GM18517 (cell line): Measurements from ENCODE around the gene PBX1.

ENCODE experiments used
- ATAC-seq: cut with Tn5 transposase; IDR thresholded peaks from one replicate; pipeline ENCODE4 v1.9.1; 2021; ENCODE audit warnings: mild to moderate bottlenecking, moderate library complexity; ENCODE audit not compliant: unreplicated experiment

PBX1 gene

DNA sequence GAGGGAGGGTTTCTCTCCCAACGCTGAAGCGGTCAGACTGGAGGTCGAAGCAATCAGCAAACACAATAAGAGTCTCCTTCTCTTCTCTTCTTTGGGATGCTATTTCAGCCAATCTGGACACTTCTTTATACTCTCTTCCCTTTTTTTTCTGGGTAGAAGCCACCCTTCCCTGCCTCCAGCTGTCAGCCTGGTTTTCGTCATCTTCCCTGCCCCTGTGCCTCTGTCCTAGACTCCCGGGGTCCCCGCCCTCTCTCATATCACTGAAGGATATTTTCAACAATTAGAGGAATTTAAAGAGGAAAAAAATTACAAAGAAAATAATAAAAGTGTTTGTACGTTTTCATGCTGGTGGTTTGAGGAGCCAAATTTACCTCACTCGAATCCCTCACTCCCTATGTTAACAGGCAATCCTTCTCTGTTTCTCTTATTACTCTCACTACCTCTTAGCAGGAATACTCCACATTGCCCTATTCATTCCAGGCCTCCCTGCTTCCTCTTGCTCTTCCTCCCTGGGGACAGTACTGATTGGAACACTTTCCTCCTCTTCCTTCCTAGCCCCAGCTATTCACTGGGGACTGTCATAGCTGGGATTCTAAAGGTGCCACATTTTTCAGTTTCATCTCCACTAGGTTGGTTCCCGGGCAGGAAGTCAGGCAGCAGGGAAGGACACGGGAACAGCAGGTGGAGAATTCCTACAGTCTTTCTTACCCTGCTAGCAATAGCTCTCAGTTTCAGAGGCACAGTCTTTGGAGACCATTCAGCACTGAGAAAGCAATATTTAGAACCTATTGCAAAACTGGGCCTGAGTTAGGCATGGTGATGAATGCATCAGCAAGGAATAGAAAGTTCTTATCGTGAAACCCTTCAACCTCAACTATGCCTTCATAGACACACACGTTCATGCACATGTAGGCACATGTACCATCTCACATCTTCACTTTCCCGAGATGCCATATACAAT is 288.0 kb downstream of the PBX1 start:
- ATAC-seq = no peak

DNA sequence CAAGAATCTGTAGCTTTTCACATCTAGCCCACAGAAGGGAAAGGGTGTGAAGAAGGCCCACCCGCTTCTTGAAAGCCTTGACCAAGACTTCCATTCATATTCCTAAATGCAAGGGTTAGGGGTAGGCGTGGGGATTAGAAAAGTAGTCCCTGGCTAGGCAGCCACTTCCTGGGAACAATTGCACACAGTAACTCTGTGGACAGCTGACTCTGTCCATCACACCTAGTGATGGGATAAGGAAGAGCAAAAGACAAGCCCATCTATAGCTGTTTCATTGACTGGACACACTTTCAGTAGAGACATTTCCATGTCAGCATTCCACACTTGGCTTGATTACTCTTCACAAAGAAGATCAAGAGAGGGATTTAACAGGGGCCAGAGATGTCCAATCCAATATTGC is 294.2 kb downstream of the PBX1 start:
- no peak for ATAC-seq

- ATAC-seq = no peak
Measured at GRCh38 chr1:164855716-164856329, 296.8 kb downstream of the PBX1 start.

GRCh38 chr1:164856381-164856780 is 297.4 kb downstream of the PBX1 start:
- no peak for ATAC-seq

DNA sequence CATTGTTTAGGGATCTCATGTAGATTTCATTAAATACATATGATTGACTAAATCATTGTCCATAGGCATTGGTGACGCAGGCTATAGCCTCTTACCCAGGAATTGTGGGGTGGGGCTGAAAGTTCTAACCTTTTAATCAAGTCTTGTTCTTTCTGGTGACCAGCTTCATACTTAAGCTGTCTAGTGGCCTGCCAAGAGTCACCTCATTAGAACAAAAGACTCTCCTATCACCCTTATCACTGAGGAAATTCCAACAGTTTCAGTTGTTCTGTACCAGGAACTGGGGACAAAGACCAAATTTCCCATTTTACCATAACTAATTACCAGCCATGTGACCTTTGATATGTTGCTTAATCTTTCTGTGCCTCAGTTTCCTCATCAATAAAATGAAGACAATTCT is 298.5 kb downstream of the PBX1 start:
- no peak for ATAC-seq

GRCh38 chr1:164858096-164858632 is 299.2 kb downstream of the PBX1 start:
- no peak for ATAC-seq

DNA sequence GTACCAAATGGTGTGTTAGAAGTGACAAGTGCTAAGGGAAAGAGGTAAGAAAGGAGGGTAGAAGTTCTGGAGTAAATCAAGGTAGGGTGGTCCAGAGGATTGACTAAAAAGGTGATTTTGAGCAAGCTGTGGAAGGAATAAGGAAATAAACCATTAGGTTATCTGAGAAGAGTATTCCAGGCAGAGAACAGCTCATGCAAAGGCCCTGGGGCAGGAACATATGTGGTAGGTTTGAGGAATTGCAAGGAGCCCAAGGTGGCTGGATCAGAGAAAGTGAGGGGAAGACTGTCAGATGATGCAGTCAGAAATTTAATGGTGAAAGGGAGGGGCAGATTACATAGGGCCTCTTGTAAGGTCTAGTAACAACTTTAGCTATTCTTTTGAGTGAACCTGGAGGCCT is 302.6 kb downstream of the PBX1 start:
- no peak for ATAC-seq

- no peak for ATAC-seq
Measured at GRCh38 chr1:164863056-164863455, 304.1 kb downstream of the PBX1 start.

DNA sequence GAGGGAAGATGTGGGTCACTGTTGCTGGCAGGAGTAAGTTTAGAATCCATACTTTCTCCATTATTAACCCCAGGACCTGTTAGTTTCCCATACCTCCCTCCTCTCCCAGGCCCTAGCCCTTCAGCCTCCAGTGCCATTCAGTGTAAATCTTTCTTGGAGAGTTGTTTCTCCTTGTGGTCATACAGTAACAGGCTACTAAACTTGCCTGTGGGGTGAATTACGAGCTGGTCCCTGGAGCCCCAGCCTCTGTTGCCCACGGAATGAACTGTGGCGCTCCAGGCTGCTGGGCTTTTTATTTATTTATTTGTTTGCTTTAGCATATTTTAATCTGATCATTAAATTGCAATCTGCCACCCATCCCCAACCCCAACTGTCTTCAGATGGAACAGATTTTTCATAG is 305.2 kb downstream of the PBX1 start:
- ATAC-seq = no peak

DNA sequence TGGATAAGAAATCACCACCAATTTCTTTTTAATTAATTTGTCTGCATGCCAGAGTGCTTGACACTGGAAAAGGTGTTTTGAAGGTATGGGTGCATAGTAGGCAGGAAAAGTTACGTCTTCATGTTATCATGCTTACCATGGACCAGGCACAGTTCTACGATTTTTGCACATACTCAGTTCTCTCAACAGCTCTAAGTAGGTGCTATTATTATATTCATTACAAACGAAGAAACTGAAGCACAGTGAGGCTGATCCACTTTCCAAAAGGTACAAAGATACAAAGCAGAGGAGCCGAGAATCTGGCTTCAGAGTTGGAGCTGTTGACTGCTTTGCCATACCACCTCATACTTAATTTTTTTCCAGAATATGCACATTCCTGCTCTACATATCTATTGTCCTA is 306.4 kb downstream of the PBX1 start:
- ATAC-seq = no peak

GRCh38 chr1:164867590-164867989 is 308.6 kb downstream of the PBX1 start:
- ATAC-seq = no peak

DNA sequence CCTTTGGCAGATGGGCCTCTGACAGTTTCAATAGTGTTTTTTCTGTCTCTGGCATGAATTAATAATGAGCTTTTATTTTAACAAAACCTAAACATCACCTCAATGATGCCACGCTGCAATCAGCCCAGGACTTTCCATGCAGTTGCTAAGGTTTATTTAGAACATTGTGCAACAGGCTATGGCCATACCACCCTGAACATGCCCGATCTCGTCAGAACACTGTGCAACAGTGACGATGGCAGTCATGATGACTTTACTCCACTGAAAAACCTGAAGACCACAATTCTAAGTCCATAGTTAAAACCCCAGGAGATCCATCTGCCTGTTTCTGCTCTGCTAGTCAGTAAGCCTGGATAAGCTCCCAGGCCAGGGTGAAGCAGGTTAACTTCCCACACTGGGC is 310.0 kb downstream of the PBX1 start:
- no peak for ATAC-seq

DNA sequence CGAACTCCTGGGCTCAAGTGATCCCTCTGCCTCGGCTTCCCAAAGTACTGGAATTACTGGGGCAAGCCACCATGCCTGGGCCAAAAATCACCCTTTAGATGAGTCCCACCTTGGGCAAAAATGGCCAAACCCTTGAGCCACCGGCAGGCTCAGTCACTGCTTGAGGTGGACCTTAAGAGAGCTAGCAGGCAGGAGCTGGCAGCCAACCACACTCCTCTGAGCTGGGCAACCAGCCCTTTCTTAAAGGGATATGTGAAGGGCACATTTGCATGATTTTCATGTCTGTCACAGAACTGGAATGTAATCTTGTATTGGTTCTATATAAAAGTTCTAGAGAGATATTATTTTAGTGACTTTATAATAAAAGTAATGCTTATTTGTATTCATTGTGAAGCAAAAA is 316.5 kb downstream of the PBX1 start:
- ATAC-seq = no peak

DNA sequence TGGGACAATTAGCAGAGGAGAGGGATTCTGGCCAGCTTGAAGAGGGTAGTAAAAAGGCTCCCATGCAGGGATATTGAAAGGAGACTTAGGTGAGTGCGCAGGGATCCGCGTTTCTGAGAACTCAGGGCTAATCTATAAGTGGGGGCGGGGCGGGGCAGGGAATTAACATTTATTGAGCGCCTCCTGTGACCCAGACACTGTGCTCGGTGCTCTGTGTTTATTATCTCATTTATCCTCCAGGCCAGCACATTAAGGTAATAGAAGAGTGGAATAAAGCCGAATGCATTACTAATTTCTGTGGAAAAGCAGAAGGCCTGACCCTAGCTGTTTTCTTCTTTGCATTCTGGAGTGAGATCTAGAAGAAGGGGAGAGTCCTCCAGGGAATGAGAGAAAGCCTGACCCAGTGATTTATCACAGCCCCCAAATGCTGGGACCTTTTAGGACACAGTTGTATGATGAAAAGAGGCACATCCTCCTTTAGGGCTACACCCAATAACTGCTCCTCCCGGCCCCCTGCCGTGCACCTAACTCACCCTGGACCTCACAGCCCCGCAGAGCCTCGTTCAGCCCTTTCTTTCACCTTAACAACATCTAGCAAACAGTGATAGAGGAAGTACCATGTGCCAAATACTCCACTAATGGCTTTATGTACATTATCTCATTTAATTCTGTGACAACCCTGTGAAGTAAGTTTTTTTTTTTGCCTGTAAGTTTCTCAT is 317.6 kb downstream of the PBX1 start:
- no peak for ATAC-seq

DNA sequence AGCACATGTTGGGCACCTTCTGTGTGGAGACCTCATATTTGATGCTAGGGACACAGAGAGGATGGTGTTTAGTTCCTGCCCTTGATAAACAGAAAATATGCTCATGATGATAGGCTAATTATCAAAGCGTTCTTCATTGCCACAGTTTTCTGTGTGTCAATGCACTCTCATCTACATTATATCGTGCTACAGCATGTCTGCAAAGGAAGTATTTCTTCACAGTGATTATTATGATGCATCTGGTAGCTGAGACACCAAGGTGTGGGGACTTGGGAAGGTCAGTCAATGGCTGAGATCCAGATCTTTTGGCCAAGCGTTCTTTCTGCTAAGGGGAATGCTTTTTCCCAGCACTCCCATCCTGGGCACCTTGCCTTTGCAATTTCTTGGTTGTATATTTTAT is 321.2 kb downstream of the PBX1 start:
- ATAC-seq = no peak

GRCh38 chr1:164880644-164881043 is 321.7 kb downstream of the PBX1 start:
- ATAC-seq = no peak

GRCh38 chr1:164885311-164885710 is 326.3 kb downstream of the PBX1 start:
- ATAC-seq = no peak

GRCh38 chr1:164886101-164886500 is 327.1 kb downstream of the PBX1 start:
- no peak for ATAC-seq

GRCh38 chr1:164891615-164892014 is 332.6 kb downstream of the PBX1 start:
- ATAC-seq = no peak

GRCh38 chr1:164895026-164895912 is 336.3 kb downstream of the PBX1 start:
- no peak for ATAC-seq
